Measurements from ENCODE around the gene PVR.

DNA sequence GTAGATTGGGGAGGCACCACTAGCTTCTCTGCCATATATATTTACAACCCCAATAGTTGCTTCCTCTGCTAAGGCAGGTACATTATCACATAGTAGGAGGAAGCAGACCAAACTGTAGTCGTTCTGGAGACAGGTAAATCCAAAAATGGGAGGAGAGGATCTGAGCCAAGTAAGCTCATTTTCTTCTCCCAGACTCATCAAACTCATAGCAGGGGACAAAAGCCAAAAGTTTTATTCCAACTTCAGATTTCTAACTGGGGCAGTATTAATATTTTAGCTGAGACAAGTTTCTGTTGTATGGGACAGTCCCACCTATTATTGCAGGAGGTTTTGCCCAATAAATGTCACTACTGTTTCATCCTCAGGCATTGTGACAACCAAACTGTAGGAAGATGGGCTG lies 38.2 kb upstream of the PVR start:
- no peak for TF ChIP-seq POLR2A (IDR thresholded peaks at IDR 0.05)
- TF ChIP-seq, protein P1, sequence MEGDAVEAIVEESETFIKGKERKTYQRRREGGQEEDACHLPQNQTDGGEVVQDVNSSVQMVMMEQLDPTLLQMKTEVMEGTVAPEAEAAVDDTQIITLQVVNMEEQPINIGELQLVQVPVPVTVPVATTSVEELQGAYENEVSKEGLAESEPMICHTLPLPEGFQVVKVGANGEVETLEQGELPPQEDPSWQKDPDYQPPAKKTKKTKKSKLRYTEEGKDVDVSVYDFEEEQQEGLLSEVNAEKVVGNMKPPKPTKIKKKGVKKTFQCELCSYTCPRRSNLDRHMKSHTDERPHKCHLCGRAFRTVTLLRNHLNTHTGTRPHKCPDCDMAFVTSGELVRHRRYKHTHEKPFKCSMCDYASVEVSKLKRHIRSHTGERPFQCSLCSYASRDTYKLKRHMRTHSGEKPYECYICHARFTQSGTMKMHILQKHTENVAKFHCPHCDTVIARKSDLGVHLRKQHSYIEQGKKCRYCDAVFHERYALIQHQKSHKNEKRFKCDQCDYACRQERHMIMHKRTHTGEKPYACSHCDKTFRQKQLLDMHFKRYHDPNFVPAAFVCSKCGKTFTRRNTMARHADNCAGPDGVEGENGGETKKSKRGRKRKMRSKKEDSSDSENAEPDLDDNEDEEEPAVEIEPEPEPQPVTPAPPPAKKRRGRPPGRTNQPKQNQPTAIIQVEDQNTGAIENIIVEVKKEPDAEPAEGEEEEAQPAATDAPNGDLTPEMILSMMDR (IDR thresholded peaks at IDR 0.05) = no peak
